Naive B cell (primary cell): ENCODE data around the gene ZNF197. TPM values are rescaled to one million over a fixed set of nuclear protein-coding genes. Genes with fewer than 3 reads are reported as not detected.
"Not testable (repeated sequence)": the region's sequence is repeated elsewhere in the genome, so short reads cannot be mapped to it uniquely, and the experiment has no call there.

ENCODE experiments used
- ATAC-seq, 2 donors: fragments of 150-1000 bp; cut with Tn5 transposase; 2 replicates each; pipeline ENCODE4 v1.10.0; 2021; ENCODE audit warnings: low read depth in 2 of 2, mild to moderate bottlenecking in 2 of 2, moderate library complexity in 2 of 2
- DNase-seq: peaks from one replicate; pipeline ENCODE4 v3.0.0; 2022
- H3K27ac Mint-ChIP-seq, 6 donors: one replicate each; pipeline ENCODE4 v1.8.0; 2020 to 2022; ENCODE audit warnings: mild to moderate bottlenecking in 6 of 6, mixed read lengths in 6 of 6, moderate library complexity in 5 of 6, inconsistent platforms in 2 of 6
- H3K27me3 Mint-ChIP-seq, 3 donors: one replicate each; pipeline ENCODE4 v1.8.0; 2021 to 2022; ENCODE audit warnings: mixed read lengths in 3 of 3, mild to moderate bottlenecking in 1 of 3
- H3K36me3 Mint-ChIP-seq, 2 donors: one replicate each; pipeline ENCODE4 v1.8.0; 2020 to 2022; ENCODE audit warnings: mixed read lengths in 2 of 2, inconsistent platforms in 1 of 2, mild to moderate bottlenecking in 1 of 2
- H3K4me1 Mint-ChIP-seq, 3 donors: one replicate each; pipeline ENCODE4 v1.8.0; 2020 to 2022; ENCODE audit warnings: mixed read lengths in 3 of 3, inconsistent platforms in 1 of 3, mild to moderate bottlenecking in 1 of 3, moderate library complexity in 1 of 3
- H3K4me3 Mint-ChIP-seq, 8 donors: one replicate each; pipeline ENCODE4 v1.8.0; 2020 to 2022; ENCODE audit warnings: mild to moderate bottlenecking in 8 of 8, mixed read lengths in 8 of 8, moderate library complexity in 8 of 8, inconsistent platforms in 2 of 8
- H3K9me3 Mint-ChIP-seq, 7 donors: one replicate each; pipeline ENCODE4 v1.8.0; 2020 to 2022; ENCODE audit warnings: mixed read lengths in 7 of 7, mild to moderate bottlenecking in 5 of 7, inconsistent platforms in 2 of 7, moderate library complexity in 1 of 7
- polyA plus RNA-seq, 6 donors: library from polyadenylated mRNA; unstranded; fragments of 300-500 nt; fragmentation: Illumina TruSeq; gene quantifications; one replicate each; pipeline ENCODE4 v1.2.3, GENCODE V29; 2021; ENCODE audit warnings: low read depth in 6 of 6

ZNF197 gene
- polyA plus RNA-seq = 1 to 10 TPM; 2.8 to 8.5 (median 4.9) TPM

DNA sequence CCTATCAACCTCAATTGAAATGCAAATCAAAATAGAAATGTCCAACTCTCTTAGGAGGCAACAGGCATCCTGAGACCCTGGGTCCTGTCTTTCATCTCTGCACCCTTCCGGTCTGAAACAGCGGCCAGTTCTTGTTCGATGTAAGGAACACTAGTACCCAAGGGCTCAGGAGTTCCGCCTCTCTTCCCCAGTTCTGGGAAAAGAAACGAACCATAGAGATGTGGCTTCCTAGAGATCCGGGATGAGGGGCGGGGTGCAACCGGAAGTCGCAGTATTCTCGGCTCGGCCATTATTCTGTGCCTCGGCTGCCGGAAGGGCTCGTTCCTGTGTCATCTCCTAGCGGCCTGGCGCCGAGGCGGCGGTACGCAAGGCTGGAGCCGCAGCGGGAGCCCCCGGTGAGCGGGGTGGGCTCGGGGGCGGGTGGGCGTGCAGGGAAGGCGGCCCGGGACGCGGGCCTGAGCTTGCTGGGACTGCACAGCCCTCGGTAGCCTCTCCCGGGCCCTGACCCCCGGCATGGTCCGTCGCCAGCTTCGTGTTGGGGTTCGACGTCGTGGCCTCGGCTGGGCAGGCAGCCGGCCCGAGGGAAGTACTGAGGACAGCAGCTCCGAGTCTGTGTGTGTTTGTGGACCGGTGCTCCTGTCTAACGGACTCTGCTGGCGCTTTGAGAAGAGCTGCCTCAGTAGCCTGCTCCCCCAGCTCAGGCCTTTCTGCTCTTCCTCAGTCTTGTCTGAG, at the start of gene ZNF197:
TSS of gene ZNF197 (plus strand) at position 288 of the 732 bp plus-strand sequence. CDS start 4,119 bp downstream, outside the sequence.
- Mint-ChIP-seq H3K9me3 (no peaks in the 10 kb centered on the region), H3K27ac (peak within 1 kb of the TSS; percentile 33 to 94 (median 82)), H3K27me3 (no peaks in the 10 kb centered on the region), H3K36me3 (peaks cover 0 to 6% of the 10 kb centered on the region in 2 donors), H3K4me3 (peak within 1 kb of the TSS; percentile 83 to 94 (median 91)), H3K4me1 (peaks cover 16 to 40% (median 33%) of the 10 kb centered on the region in 3 donors)
- ATAC-seq (peak; percentile 83 to 90), DNase-seq (peak; percentile 31)

DNA sequence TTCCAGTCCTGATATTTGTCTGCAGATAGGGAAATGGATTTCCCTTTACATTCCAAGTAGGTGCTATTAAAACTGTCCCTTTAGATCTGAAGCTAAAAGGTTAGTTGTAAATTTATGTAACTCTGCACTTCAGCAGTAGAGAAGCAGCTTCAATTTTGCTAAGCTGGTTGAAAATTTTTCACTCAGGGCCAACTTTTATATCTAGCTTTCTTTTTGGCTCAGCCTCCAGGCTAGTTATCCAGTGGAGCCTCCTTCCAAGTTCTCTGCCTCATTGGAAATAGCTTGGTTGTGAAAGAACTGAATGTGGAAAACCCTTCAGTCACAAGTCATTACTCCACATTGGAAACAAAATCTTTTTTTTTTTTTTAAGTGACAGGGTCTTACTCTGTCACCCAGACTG, 48.2 kb upstream of the ZNF197 start:
- no peak overlapping the region for H3K27ac Mint-ChIP-seq
- H3K27me3 Mint-ChIP-seq = no peaks in the 10 kb centered on the region
- DNase-seq (no peak), ATAC-seq (no peak)
- H3K9me3 Mint-ChIP-seq = peaks cover 7 to 33% (median 11%) of the 10 kb centered on the region in 7 donors
- no peaks in the 10 kb centered on the region for H3K4me1 Mint-ChIP-seq
- H3K4me3 Mint-ChIP-seq = no peak overlapping the region
- H3K36me3 Mint-ChIP-seq = peaks cover 22 to 36% of the 10 kb centered on the region in 2 donors

DNA sequence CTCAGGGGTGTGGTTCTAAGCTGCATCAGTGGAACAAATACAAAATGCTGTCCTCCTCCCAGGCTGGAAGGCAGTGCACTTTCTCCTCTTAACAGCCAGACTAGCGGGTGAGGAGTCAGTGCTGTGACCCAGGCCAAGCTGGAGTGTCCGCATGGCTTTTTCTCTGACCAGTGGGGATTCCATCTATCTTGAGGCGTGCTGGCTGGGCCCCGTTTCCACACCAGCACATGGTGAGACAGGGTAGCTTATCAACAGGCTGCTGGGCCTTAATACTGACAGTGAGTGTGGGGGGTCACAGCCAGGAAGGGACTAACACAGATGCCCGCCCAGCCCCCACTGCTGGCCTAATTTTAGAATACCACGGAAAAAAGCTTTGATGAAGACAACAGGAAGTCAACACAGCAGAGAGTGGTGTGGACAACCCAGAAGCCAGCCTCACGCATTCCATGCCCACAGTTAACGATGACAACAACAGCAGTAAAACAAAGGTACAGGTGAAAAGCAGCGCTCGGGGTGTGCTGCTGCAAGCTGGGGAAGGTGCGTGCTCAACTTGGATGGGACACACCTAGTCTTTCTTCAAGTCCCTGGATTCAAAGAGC, 47.4 kb upstream of the ZNF197 start:
- ATAC-seq, H3K27ac Mint-ChIP-seq, H3K4me3 Mint-ChIP-seq, DNase-seq, H3K27me3 Mint-ChIP-seq, H3K4me1 Mint-ChIP-seq: not testable (repeated sequence)
- peaks cover 14 to 28% of the 10 kb centered on the region in 2 donors for H3K36me3 Mint-ChIP-seq
- peaks cover 0 to 25% (median 4%) of the 10 kb centered on the region in 7 donors for H3K9me3 Mint-ChIP-seq

DNA sequence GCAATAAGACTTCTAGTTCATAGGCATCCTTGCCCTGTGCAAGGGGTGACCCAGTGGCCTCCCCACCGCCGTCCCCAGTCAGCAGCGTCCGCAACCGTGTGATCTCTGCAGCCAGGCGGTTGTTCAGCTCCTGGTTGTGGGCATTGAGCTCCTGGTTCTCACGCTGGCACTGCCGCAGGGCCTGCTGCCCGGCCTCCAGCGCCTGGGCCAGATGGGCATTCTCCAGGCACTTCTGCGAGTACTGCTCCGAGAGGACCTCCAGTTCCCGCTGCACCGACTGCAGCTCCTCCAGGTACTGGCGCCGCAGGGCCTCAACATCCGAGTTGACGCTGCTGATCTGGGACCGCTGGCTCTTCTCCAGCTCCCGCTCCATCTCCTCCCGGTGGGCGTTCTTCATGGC, 46.5 kb upstream of the ZNF197 start:
- H3K4me3 Mint-ChIP-seq, H3K27me3 Mint-ChIP-seq, H3K27ac Mint-ChIP-seq, ATAC-seq, DNase-seq, H3K4me1 Mint-ChIP-seq: not testable (repeated sequence)
- peaks cover 0 to 20% (median 4%) of the 10 kb centered on the region in 7 donors for H3K9me3 Mint-ChIP-seq
- peaks cover 9 to 24% of the 10 kb centered on the region in 2 donors for H3K36me3 Mint-ChIP-seq

DNA sequence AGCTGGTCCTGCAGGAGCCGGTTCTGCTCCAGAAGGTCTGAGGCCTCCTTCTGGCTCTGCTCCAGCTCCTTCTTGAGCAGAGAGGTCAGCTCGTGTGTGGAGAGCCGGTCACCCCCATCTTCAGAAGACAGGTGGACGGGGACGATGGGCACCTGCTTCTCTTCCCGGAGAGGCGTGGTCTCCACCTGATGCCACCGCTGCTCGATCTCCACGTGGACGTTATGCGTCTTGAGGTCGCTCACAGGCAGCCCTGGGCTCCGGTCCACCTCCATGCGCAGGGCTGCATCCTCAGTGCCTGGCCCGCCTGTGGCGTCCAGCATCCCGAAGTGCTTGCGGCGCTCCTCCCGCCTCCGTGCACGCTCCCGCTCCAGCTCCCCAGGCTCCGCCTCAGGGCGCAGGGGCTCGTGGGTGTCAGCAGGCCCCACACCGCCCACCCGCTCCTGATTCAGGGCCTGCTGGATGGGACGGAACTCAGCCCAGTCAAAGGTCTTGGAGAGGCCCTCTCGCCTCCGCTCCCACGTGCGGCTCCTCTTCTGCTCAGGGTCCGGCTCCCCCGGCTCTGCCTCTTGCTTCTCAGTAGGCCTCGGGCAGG, 45.8 kb upstream of the ZNF197 start:
- DNase-seq, H3K27me3 Mint-ChIP-seq, H3K4me1 Mint-ChIP-seq, H3K4me3 Mint-ChIP-seq, ATAC-seq, H3K27ac Mint-ChIP-seq: not testable (repeated sequence)
- H3K9me3 Mint-ChIP-seq = peaks cover 0 to 18% (median 4%) of the 10 kb centered on the region in 7 donors
- H3K36me3 Mint-ChIP-seq = peaks cover 8 to 28% of the 10 kb centered on the region in 2 donors

DNA sequence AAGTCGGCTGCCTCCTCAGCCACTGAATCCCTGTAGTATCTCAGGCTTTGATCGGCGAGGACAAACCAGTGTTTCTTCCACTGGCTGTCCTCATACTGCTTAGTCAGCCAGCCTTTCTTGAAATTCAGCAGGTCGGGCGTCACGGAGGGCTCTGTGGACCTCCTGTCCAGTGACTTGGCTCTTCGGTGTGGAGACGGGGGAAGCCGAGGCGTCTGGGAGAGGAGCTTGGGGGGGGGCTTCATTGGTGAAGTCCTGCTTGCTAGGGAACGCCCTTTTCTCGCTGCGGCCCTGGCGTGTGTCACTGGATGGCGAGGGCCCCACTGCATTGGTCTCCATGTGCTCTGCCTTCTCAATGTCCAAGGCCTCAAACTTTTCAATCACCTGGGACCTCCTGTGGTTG, 45.1 kb upstream of the ZNF197 start:
- not testable (repeated sequence) for H3K27ac Mint-ChIP-seq, ATAC-seq, H3K4me1 Mint-ChIP-seq, DNase-seq, H3K4me3 Mint-ChIP-seq
- peaks cover 0 to 15% (median 9%) of the 10 kb centered on the region in 3 donors for H3K27me3 Mint-ChIP-seq
- H3K36me3 Mint-ChIP-seq = peaks cover 4 to 28% of the 10 kb centered on the region in 2 donors
- peaks cover 0 to 15% (median 2%) of the 10 kb centered on the region in 7 donors for H3K9me3 Mint-ChIP-seq

DNA sequence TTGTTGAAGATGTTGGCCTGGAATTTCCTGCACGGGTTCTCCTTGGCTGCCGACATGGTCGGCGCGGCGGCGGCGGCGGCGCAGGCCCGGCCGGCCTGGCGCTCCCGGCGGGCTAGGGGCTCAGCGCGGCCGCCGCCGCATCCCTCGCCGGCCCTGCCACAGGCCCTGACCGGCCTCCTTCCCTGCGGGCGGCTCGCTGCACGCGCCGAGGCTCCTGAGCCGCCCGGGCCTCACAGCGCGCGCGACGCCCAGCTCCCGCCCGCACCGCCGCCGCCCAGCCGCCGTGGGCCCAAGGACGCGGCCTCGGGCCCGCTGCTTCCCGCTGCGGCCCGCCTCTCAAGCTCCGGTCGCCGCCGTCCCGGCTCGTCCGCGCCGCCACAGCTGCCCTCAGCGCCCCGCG, 43.9 kb upstream of the ZNF197 start:
- DNase-seq, H3K27ac Mint-ChIP-seq, ATAC-seq, H3K4me3 Mint-ChIP-seq: not testable (repeated sequence)
- H3K27me3 Mint-ChIP-seq = peaks cover 0 to 15% (median 9%) of the 10 kb centered on the region in 3 donors
- peaks cover 12 to 21% (median 18%) of the 10 kb centered on the region in 3 donors for H3K4me1 Mint-ChIP-seq
- H3K9me3 Mint-ChIP-seq = peaks cover 0 to 14% (median 2%) of the 10 kb centered on the region in 7 donors
- peaks cover 4 to 28% of the 10 kb centered on the region in 2 donors for H3K36me3 Mint-ChIP-seq

DNA sequence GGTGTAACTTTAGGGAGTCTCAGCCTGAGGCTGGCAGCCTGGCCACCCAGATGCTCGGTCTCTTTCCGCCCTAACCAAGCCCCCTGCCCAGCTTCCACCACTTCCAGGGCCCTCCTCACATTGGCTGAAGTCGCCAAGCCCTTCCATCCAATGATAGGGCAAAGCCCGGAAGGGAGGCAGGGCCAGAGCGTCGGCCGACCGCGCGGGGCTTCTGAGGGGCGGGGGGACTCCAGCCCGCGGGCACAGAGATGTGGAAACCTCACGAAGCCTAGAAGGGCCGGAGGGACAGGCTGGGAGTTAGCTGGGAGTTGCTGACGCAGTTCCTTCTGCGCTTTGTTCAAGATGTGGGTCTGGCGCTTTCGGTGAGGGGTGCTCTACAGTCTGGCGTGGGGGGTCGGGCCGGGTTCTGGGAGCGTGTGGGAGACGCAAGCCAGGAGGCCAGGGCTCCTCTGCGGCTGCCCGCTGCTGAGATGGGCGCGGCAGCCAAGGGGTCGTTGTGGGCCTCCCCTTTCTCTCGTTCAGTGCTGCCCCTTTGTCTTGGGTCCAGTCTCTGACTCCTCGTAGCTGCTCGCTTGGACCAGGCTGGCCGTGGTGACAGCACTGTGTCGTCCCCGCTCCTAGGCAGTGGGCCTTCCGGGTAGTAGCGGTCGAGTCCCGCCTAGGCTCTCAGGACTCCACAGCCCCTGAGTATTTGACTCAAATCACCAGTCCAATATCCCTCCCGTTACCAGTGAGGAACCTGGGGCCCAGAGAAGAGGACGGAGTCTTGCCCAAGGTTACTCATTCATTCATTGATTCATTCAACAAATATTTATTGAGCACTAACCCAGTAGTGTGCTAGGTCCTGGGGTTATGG, 40.0 kb upstream of the ZNF197 start, which contains the start of gene ZNF660:
TSS of gene ZNF660 (plus strand) at position 319 of the 856 bp plus-strand sequence. CDS start 9,230 bp downstream, outside the sequence.
- H3K36me3 Mint-ChIP-seq = peaks cover 17 to 37% of the 10 kb centered on the region in 2 donors
- DNase-seq (peak; percentile 20), ATAC-seq (peak; percentile 87 to 89)
- H3K27ac Mint-ChIP-seq = peak within 1 kb of the TSS in 4 of 6 donors; percentile 34 to 90 (median 76)
- H3K4me1 Mint-ChIP-seq = peaks cover 12 to 24% (median 21%) of the 10 kb centered on the region in 3 donors
- H3K9me3 Mint-ChIP-seq = peaks cover 0 to 9% (median 4%) of the 10 kb centered on the region in 7 donors
- H3K4me3 Mint-ChIP-seq = peak within 1 kb of the TSS; percentile 68 to 94 (median 91)
- peaks cover 0 to 15% (median 9%) of the 10 kb centered on the region in 3 donors for H3K27me3 Mint-ChIP-seq

DNA sequence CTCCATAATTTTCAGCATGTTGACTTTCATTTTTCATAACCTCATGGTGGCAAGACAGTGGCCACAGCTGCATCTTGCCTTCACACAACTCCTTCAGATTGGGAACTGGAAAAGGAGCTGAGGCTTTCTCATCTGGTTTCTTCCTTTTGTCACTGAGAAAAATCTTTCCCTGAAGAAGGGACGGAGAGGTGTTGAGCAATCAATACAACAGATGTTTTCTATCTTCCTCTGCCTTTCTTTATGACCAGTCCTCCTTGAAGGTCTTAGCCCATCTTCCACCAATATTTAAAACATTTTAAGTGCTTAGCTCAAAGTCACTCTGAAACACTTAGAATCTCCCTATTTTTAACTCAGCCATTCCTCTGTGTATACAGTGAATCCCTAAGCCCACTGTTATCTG, 28.2 kb upstream of the ZNF197 start:
- no peaks in the 10 kb centered on the region for H3K4me1 Mint-ChIP-seq
- H3K36me3 Mint-ChIP-seq = peaks cover 24 to 48% of the 10 kb centered on the region in 2 donors
- DNase-seq = no peak
- H3K27ac Mint-ChIP-seq = no peak overlapping the region
- no peaks in the 10 kb centered on the region for H3K27me3 Mint-ChIP-seq
- peaks cover 11 to 43% (median 31%) of the 10 kb centered on the region in 7 donors for H3K9me3 Mint-ChIP-seq
- H3K4me3 Mint-ChIP-seq = no peak overlapping the region
- no peak for ATAC-seq

DNA sequence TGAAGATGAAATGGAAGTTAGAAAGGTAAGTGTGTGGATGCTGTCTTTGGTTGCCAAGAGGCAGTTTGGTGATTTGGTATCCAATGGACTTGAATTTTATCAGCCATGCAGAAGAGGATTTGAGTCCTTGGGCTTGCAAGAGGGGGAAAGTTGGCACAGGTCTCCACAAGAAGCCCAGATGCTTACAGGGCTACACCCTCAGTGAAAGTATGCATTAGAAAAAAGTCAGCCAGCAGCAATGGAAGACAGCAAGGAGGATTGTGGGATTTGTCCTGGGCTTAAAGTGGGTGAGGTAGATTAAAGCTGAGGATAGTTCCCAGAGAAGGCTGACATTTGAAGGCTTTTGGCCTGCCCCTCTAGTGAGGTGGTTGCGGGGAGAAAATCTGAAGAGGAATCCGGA, 23.1 kb upstream of the ZNF197 start:
- Mint-ChIP-seq H3K27me3 (no peaks in the 10 kb centered on the region), H3K27ac (no peak overlapping the region), H3K9me3 (peaks cover 0 to 14% (median 5%) of the 10 kb centered on the region in 7 donors), H3K4me1 (no peaks in the 10 kb centered on the region), H3K36me3 (peaks cover 16 to 26% of the 10 kb centered on the region in 2 donors), H3K4me3 (no peak overlapping the region)
- DNase-seq (no peak), ATAC-seq (no peak)

DNA sequence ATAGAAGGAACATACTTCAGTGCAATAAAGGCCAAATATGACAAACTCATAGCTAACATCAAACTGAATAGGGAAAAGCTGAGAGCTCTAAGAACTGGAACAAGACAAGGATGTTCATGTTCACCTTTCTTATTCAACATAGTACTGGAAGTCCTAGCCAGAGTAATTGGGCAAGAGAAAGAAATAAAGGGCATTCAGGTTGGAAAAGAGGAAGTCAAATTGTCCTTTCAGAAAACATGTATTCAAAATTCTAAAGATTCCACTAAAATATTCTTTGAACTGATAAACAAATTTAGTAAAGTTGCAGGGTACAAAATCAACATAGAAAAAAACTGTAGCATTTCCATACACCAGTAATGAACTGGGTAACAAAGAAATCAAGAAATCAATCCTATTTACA, 12.2 kb upstream of the ZNF197 start:
- Mint-ChIP-seq H3K4me1 (peaks cover 0 to 4% (median 0%) of the 10 kb centered on the region in 3 donors), H3K27ac (peak overlapping the region in 1 of 6 donors; percentile 78), H3K27me3 (no peaks in the 10 kb centered on the region), H3K36me3 (peaks cover 0 to 10% of the 10 kb centered on the region in 2 donors), H3K9me3 (peaks cover 0 to 8% (median 3%) of the 10 kb centered on the region in 7 donors), H3K4me3 (no peak overlapping the region)
- no peak for DNase-seq
- no peak for ATAC-seq

DNA sequence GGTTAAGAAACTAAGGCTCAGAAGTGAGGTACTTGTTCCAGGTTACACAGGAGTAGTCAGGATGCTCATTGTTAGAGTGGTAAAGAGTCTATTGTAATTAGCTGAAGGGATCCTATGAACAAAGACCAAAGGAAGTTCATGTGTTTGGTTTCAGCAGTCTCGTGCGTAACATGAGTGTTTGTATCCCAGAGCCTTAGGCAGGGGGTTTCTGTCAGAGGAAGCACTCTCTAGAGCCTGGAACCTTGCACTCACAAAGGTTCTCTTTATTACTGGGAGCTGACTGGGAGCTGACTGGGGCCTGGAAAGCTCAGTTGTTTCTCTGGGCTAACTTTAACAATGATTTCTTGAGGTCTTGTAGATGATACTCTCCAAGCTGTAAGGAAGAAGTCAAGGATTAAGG, 3.9 kb downstream of the ZNF197 start:
- ATAC-seq (no peak), DNase-seq (no peak)
- Mint-ChIP-seq H3K36me3 (peaks cover 12 to 15% of the 10 kb centered on the region in 2 donors), H3K9me3 (no peaks in the 10 kb centered on the region), H3K4me1 (peaks cover 21 to 40% (median 39%) of the 10 kb centered on the region in 3 donors), H3K27me3 (no peaks in the 10 kb centered on the region), H3K27ac (no peak overlapping the region), H3K4me3 (no peak overlapping the region)
